GM12892 (cell line): ENCODE results near the gene TBRG4.

Source experiments
- POLR2A ChIP-seq: IDR thresholded peaks from 2 replicates; pipeline ENCODE4 v1.6.1; 2011; ENCODE audit warnings: low read depth, low read length, control low read depth
- TAF1 ChIP-seq: IDR thresholded peaks from 2 replicates; pipeline ENCODE4 v1.6.1; 2011; ENCODE audit warnings: low read depth, mild to moderate bottlenecking, control low read depth, low read length, borderline replicate concordance

GRCh38 chr7:45107356-45107755 is 4.1 kb downstream of the TBRG4 start:
- TF ChIP-seq POLR2A, result no peak
- TF ChIP-seq TAF1, result no peak
